ENCODE results near the gene ARHGEF37.

The ARHGEF37 gene

DNA sequence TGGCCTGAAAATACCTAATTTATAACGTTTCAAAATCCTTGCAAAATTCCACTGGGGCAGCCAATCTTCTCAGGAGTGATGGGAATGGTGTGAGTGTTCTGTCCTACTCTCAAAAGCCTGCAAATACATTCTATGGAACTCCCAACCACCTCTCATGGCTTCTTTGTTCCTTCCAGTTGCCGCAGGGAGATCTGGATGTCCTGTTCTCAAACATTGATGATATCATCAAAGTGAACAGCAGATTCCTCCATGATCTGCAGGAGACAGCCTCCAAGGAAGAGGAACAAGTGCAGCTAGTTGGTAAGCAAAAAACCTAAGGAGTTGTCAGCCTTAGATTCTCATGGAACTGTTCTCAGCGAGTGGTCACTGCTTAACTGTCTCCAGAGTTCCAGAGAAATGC is 19.6 kb downstream of the ARHGEF37 start:
- TF ChIP-seq, protein P1, sequence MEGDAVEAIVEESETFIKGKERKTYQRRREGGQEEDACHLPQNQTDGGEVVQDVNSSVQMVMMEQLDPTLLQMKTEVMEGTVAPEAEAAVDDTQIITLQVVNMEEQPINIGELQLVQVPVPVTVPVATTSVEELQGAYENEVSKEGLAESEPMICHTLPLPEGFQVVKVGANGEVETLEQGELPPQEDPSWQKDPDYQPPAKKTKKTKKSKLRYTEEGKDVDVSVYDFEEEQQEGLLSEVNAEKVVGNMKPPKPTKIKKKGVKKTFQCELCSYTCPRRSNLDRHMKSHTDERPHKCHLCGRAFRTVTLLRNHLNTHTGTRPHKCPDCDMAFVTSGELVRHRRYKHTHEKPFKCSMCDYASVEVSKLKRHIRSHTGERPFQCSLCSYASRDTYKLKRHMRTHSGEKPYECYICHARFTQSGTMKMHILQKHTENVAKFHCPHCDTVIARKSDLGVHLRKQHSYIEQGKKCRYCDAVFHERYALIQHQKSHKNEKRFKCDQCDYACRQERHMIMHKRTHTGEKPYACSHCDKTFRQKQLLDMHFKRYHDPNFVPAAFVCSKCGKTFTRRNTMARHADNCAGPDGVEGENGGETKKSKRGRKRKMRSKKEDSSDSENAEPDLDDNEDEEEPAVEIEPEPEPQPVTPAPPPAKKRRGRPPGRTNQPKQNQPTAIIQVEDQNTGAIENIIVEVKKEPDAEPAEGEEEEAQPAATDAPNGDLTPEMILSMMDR (IDR thresholded peaks at IDR 0.05; ENCODE audit: borderline replicate concordance, insufficient read depth, low read depth, low read length), result no peak

DNA sequence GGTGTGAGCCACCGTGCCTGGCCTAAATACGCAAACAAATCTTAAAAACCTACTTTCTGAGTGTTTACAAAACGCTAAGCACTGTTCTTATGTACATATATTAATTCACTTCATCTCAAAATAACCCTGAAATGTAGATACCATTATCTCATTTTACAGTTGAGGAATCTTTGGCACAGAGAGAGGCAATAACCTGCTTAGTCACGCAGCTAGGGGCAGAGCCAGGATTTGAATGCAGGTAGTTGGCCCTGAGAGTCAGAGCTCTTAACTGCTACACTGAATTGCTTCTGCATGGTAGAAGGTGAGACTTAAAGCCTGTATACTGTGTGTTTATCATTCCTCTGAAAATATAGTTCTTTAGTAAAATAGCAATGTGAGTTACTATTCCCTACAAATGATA is 21.9 kb downstream of the ARHGEF37 start:
- TF ChIP-seq, protein P1 (IDR thresholded peaks at IDR 0.05; ENCODE audit: borderline replicate concordance, insufficient read depth, low read depth, low read length), result no peak
- H3K4me3 ChIP-seq (ENCODE audit: low read depth, low read length), result no peak overlapping the region

More for the DNA sequence above, 19.6 kb downstream of the ARHGEF37 start:
- no peak overlapping the region for H3K4me3 ChIP-seq (ENCODE audit: low read depth, low read length)

DNA sequence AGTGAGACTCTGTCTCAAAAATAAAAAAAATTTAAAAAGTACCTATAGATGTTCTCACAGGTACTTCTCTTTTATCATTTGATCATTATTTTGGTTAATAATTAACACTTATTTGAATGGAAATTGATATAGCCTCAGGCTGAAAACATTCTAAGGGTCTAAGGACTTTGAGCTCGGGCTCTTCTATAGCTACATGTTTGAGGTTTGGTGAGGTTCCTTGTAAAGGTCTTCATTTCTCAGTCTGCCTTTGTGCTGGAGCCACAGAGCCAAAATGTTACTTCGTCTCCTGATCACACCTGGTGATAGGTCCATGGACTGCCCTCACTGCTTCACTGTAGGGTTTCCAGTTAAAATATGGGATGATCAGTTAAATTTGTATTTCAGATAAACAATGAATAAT is 22.6 kb downstream of the ARHGEF37 start:
- no peak overlapping the region for H3K4me3 ChIP-seq (ENCODE audit: low read depth, low read length)
- TF ChIP-seq, protein P1 (IDR thresholded peaks at IDR 0.05; ENCODE audit: borderline replicate concordance, insufficient read depth, low read depth, low read length), result no peak

DNA sequence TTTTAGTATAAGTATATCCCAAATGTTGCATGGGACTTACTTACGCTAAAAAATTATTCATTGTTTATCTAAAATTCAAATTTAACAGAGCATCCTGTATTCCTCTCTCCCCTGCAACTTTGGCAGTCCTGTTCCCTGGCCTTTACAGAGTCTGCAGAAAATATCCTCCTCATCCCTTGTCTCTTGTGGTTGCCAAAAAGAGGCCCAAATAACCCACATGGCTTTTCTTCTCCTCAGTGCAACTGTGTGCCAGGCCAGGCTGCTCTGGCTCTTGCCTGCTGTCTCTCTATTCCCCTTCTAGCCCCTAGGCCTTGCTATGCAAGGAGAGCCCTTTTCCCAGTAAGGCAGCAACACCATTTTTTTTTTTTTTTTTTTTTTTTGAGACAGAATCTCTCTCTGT is 23.0 kb downstream of the ARHGEF37 start:
- no peak overlapping the region for H3K4me3 ChIP-seq (ENCODE audit: low read depth, low read length)
- TF ChIP-seq, protein P1 (IDR thresholded peaks at IDR 0.05; ENCODE audit: borderline replicate concordance, insufficient read depth, low read depth, low read length), result no peak

DNA sequence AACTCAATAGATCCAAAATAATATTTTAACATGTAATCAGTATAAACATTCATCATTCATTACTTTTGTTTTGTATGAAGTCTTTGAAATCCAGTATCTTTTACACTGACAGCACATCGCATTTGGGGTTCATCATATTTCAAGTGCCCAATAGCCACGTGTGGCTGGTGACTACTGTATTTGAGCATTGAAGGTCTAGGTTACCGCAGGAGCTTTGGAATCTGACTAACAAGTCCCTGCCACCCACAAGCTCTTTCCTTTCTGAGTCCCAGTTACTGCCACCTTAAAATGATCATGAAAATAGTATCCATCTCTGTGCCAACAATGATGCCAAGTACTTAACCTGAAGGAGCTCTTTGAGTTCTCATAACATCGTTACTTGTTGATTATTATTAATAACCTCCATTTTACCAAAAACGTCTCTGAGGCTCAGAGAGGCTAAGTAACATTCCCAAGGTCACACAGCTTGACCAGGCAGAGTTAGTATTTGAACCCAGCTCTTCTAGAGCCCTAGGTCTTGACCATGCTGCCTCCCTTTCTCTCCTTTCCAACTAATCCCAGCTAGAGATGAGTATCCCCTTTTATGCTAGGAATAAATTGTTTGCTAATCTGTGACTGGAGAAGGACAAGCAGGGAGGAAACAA is 24.2 kb downstream of the ARHGEF37 start:
- TF ChIP-seq, protein P1 (IDR thresholded peaks at IDR 0.05; ENCODE audit: borderline replicate concordance, insufficient read depth, low read depth, low read length), result no peak
- H3K4me3 ChIP-seq (ENCODE audit: low read depth, low read length), result no peak overlapping the region

DNA sequence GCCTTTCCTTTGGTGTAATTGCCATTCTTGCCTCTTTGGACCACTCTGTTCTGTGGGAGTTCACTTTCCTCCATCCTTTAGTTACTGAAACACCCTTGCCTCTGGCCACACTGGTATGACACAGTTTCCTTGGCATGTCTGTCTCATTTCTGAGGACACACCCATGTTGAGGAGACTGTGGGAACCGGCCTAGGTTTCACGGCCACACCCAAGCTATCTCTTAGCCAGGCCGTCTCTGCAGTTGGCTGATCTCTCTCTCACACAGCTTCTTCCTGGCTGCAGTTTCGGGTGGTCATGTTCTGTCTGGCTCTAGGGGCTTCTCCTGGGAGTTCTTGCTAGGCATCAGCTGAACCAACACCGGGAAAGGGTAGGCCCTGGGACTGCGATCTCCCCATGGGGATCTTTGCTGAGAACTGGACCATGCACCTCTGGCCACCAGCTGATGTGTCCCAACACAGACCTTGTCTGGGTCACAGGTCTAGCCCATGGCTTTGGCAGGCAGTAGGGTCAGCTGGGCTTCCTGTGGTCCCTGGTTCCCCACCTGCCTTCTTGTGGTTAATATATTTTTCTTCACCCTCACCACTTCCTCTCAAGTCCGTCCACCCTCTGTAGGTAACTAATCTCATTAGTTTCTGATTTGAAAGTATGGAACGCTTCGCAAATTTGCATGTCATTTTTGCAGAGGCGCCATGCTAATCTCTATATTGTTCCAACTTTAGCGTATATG is 24.9 kb downstream of the ARHGEF37 start:
- TF ChIP-seq, protein P1 (IDR thresholded peaks at IDR 0.05; ENCODE audit: borderline replicate concordance, insufficient read depth, low read depth, low read length), result no peak
- H3K4me3 ChIP-seq (ENCODE audit: low read depth, low read length), result no peak overlapping the region
